ENCODE measurements around the gene SLC1A7.

SLC1A7 gene

DNA sequence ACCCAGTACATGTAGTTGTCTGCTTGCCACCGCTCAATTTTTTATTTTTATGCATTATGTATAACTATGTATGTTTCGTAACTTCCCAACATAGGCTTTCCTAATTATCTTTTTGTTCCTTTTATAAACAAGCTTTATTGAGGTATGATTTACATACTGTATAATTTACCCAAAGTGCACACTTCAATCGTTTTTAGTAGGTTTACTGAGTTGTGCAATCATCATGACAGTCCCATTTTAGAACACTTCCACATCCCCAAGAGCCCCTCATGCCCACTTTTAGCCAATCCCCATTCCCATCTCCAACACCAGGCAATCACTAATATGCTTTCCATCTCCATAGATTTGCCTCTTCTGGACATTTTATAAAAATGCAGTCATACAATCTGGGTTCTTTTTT lies 14.3 kb upstream of the SLC1A7 start:
- H3K4me3 ChIP-seq (ENCODE audit: low read depth, low read length), result no peak overlapping the region
- DNase-seq (ENCODE audit: low read depth), result no peak
- TF ChIP-seq POLR2A (IDR thresholded peaks at IDR 0.05; ENCODE audit: extremely low read depth, insufficient read length) (no peak), MYC (IDR thresholded peaks at IDR 0.05; ENCODE audit: low read depth, low read length) (no peak)
- TF ChIP-seq, protein P1, sequence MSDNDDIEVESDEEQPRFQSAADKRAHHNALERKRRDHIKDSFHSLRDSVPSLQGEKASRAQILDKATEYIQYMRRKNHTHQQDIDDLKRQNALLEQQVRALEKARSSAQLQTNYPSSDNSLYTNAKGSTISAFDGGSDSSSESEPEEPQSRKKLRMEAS (IDR thresholded peaks at IDR 0.05; ENCODE audit: low read depth, low read length), result no peak
- TF ChIP-seq, protein P2, sequence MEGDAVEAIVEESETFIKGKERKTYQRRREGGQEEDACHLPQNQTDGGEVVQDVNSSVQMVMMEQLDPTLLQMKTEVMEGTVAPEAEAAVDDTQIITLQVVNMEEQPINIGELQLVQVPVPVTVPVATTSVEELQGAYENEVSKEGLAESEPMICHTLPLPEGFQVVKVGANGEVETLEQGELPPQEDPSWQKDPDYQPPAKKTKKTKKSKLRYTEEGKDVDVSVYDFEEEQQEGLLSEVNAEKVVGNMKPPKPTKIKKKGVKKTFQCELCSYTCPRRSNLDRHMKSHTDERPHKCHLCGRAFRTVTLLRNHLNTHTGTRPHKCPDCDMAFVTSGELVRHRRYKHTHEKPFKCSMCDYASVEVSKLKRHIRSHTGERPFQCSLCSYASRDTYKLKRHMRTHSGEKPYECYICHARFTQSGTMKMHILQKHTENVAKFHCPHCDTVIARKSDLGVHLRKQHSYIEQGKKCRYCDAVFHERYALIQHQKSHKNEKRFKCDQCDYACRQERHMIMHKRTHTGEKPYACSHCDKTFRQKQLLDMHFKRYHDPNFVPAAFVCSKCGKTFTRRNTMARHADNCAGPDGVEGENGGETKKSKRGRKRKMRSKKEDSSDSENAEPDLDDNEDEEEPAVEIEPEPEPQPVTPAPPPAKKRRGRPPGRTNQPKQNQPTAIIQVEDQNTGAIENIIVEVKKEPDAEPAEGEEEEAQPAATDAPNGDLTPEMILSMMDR (IDR thresholded peaks at IDR 0.05; ENCODE audit: low read depth, low read length), result no peak

DNA sequence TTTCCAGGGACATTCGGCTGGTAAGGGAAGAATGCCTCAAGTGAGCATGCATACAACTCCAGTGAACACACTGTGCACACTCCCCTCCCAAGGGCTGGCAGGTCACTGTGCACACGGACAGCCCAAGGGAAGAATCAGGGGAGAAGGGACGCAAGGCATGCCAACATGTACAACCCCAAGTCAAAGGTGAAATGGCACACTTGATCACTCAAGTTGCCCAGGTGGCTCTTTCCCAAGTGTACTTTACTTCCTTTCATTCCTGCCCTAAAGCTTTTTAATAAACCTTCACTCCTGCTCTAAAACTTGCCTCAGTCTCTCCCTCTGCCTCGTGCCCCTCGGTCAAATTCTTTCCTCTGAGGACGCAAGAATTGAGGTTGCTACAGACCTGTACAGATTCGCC lies 13.5 kb upstream of the SLC1A7 start:
- TF ChIP-seq, protein P2 (IDR thresholded peaks at IDR 0.05; ENCODE audit: low read depth, low read length), result no peak
- TF ChIP-seq POLR2A (IDR thresholded peaks at IDR 0.05; ENCODE audit: extremely low read depth, insufficient read length) (no peak), MYC (IDR thresholded peaks at IDR 0.05; ENCODE audit: low read depth, low read length) (no peak)
- TF ChIP-seq, protein P1 (IDR thresholded peaks at IDR 0.05; ENCODE audit: low read depth, low read length), result no peak

DNA sequence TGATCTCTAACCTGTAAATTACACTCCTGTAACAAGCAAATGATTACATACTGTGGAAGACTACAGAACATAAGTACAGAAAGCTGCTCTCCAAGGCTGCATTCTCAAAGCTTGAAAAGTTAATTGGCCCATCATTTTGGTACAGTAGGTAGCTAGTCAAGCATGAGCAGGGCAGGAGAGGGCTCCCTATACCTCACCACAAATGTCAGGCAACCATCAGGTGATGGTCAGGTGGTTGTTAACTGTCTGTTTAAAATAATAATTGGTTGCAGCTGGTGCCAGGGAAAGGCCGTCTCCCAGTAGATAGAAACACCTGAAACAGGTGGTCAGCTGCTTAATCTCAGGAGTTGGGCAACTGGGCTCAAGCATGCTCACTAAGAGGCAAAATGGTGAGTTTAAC lies 13.1 kb upstream of the SLC1A7 start:
- TF ChIP-seq POLR2A (IDR thresholded peaks at IDR 0.05; ENCODE audit: extremely low read depth, insufficient read length), result no peak
- TF ChIP-seq, protein P2 (IDR thresholded peaks at IDR 0.05; ENCODE audit: low read depth, low read length), result no peak
- no peak for TF ChIP-seq MYC (IDR thresholded peaks at IDR 0.05; ENCODE audit: low read depth, low read length)
- TF ChIP-seq, protein P1 (IDR thresholded peaks at IDR 0.05; ENCODE audit: low read depth, low read length), result no peak
- H3K4me3 ChIP-seq (ENCODE audit: low read depth, low read length), result no peak overlapping the region
- DNase-seq (ENCODE audit: low read depth), result no peak

More for the DNA sequence above, 13.5 kb upstream of the SLC1A7 start:
- H3K4me3 ChIP-seq (ENCODE audit: low read depth, low read length), result no peak overlapping the region
- no peak for DNase-seq (ENCODE audit: low read depth)

DNA sequence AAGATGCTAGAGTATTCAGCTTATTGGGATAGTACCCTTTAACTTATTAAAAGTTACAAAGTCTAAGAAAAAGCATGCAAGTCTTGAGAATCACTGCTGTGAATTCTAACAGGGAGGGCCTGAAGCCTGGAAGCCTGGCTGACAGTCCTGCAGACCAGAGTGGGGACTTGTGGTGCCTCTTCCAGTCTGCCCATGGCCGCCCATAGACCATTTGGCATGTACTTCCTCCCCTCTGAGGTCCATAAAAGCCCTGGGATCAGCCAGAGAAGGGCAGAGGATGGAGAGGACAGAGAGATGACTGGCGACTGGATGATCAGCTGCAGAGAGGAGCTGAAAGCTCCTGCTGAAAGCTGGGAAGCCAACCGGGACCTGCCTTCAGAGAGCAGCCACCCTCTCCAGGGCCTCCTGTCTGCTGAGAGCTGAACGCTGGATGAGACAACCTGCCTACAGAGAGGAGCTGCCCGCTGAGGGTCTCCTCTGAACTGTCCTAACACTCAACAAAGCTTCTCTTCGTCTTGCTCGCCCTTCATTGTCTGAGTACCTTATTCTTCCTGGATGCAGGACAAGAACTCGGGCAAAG lies 12.5 kb upstream of the SLC1A7 start:
- H3K4me3 ChIP-seq (ENCODE audit: low read depth, low read length), result no peak overlapping the region
- TF ChIP-seq, protein P2 (IDR thresholded peaks at IDR 0.05; ENCODE audit: low read depth, low read length), result no peak
- no peak for TF ChIP-seq POLR2A (IDR thresholded peaks at IDR 0.05; ENCODE audit: extremely low read depth, insufficient read length)
- TF ChIP-seq, protein P1 (IDR thresholded peaks at IDR 0.05; ENCODE audit: low read depth, low read length), result no peak
- TF ChIP-seq MYC (IDR thresholded peaks at IDR 0.05; ENCODE audit: low read depth, low read length), result no peak
- DNase-seq (ENCODE audit: low read depth), result no peak

DNA sequence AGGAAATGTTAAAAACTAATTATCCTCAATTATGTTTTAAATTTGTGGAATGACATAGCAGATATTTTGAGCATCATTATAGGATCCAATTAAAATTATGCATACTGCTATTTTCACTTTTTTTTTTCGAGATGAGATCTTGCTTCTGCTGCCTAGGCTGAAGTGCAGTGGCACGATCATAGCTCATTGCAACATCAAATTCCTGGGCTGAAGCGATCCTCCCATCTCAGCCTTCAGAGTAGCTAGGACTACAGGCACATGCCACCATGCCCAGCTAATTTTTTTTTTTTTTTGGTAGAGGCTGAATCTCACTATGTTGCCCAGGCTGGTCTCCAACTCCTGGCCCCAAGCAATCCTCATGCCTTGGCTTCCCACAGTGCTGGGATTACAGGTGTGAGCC lies 11.3 kb upstream of the SLC1A7 start:
- DNase-seq (ENCODE audit: low read depth), result no peak
- H3K4me3 ChIP-seq (ENCODE audit: low read depth, low read length), result no peak overlapping the region
- TF ChIP-seq, protein P1 (IDR thresholded peaks at IDR 0.05; ENCODE audit: low read depth, low read length), result no peak
- TF ChIP-seq MYC (IDR thresholded peaks at IDR 0.05; ENCODE audit: low read depth, low read length) (no peak), POLR2A (IDR thresholded peaks at IDR 0.05; ENCODE audit: extremely low read depth, insufficient read length) (no peak)
- TF ChIP-seq, protein P2 (IDR thresholded peaks at IDR 0.05; ENCODE audit: low read depth, low read length), result no peak

Measured in NB4 (cell line).